Measurements from ENCODE around the gene DOCK2.

GRCh38 chr5:169666365-169666764 lies 29.3 kb downstream of the DOCK2 start:
- TF ChIP-seq EZH2 (optimal IDR thresholded peaks at IDR 0.05; ENCODE audit: low read depth, low read length), result no peak
- TF ChIP-seq CTCF (IDR thresholded peaks at IDR 0.05; ENCODE audit: low read length), result no peak

Data from MM.1S (cell line).